IPS DF 4.7 (cell line): Measurements from ENCODE around the gene MGMT.

ENCODE experiments used
- DNase-seq: peaks from one replicate; pipeline ENCODE4 v3.0.0-alpha.2; 2013; ENCODE audit warnings: low spot score; ENCODE audit errors: extremely low read depth

Gene MGMT

GRCh38 chr10:129707406-129708388 lies 240.7 kb downstream of the MGMT start:
- DNase-seq = no peak

GRCh38 chr10:129709101-129709500 lies 242.1 kb downstream of the MGMT start:
- no peak for DNase-seq

- DNase-seq = no peak
Observed at GRCh38 chr10:129709627-129710509, 242.8 kb downstream of the MGMT start.

- no peak for DNase-seq
Observed at GRCh38 chr10:129710510-129710847, 243.4 kb downstream of the MGMT start.

GRCh38 chr10:129711291-129711690 lies 244.2 kb downstream of the MGMT start:
- no peak for DNase-seq

GRCh38 chr10:129712000-129712399 lies 245.0 kb downstream of the MGMT start:
- no peak for DNase-seq

- DNase-seq = no peak
Observed at GRCh38 chr10:129713659-129714265, 246.7 kb downstream of the MGMT start.

GRCh38 chr10:129715805-129716204 lies 248.8 kb downstream of the MGMT start:
- no peak for DNase-seq

GRCh38 chr10:129716211-129716681 lies 249.2 kb downstream of the MGMT start:
- no peak for DNase-seq

- DNase-seq = no peak
Observed at GRCh38 chr10:129716881-129717280, 249.8 kb downstream of the MGMT start.

- DNase-seq = no peak
Observed at GRCh38 chr10:129717816-129718547, 250.9 kb downstream of the MGMT start.

- DNase-seq = no peak
Observed at GRCh38 chr10:129718548-129719414, 251.7 kb downstream of the MGMT start.

- no peak for DNase-seq
Observed at GRCh38 chr10:129719415-129719739, 252.3 kb downstream of the MGMT start.

GRCh38 chr10:129719889-129720590 lies 253.0 kb downstream of the MGMT start:
- no peak for DNase-seq

- DNase-seq = no peak
Observed at GRCh38 chr10:129725011-129725410, 258.0 kb downstream of the MGMT start.

GRCh38 chr10:129725482-129725881 lies 258.4 kb downstream of the MGMT start:
- no peak for DNase-seq

- no peak for DNase-seq
Observed at GRCh38 chr10:129725890-129726631, 259.0 kb downstream of the MGMT start.

- DNase-seq = no peak
Observed at GRCh38 chr10:129727071-129727470, 260.0 kb downstream of the MGMT start.

GRCh38 chr10:129727495-129727894 lies 260.5 kb downstream of the MGMT start:
- no peak for DNase-seq
